Measurements from ENCODE around the gene PRPF8. TPM values are rescaled to one million over a fixed set of nuclear protein-coding genes. Genes with fewer than 3 reads are reported as not detected.

PRPF8 gene
- total and polyA plus RNA-seq, 4 donors: 50.2 to 110 (median 82.3) TPM

DNA sequence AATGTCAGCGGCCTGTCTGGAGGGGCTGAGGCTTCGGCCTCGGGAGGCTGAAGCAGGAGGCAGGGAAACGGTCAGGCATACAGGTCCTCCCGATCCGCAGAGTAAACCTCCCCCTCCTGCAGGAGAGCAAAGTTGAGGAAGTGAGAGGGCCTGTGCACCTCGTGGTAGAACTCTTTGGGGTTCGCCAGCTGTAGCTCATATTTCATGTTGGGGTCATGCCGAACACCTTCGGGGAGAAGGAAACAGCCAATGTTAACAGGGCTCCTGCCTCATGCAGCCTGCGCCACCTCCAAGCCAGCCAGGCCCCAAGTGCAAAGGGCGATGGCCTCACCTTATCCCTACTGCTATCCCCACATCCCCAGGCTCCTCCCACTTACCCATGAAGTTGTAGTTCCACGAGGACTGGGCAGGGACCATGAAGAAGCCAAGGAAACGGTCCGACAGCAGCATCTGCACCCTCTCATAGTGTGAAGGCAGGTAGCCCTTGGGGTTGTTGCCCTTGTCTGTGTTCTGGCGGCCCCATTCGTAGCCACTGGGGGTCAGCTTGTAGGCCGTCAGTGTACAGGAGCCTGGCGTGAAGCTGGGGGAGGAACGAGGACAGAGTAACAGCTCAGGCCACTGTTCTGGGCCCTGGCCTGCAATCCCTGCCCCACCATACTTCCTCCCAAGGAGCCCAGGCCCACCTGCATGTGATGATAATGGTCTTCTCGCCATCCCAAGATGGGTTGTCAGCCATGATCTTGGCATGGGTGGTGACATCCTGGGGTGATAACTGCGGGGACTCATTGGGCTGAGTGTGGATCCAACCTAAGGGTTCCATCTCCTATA lies 33.7 kb downstream of the PRPF8 start:
- Histone ChIP-seq H3K27me3 (ENCODE audit: control insufficient read depth in 4 of 4, insufficient read depth in 4 of 4, low read length in 3 of 4) (no peaks in the 10 kb centered on the region), H3K9me3 (ENCODE audit: control insufficient read depth in 4 of 4, low read length in 3 of 4) (no peaks in the 10 kb centered on the region), H3K27ac (ENCODE audit: low read depth in 1 of 2, low read length in 2 of 2) (peak overlapping the region; percentile 96 to 98), H3K4me3 (ENCODE audit: low read depth in 1 of 3, low read length in 3 of 3) (no peak overlapping the region), H3K4me1 (ENCODE audit: control insufficient read depth in 4 of 4, insufficient read depth in 4 of 4, low read length in 3 of 4) (peaks cover 2 to 42% (median 32%) of the 10 kb centered on the region in 4 donors), H3K9ac (ENCODE audit: low read depth in 1 of 2, low read length in 2 of 2) (peak overlapping the region in 1 of 2 donors; percentile 47), H3K36me3 (ENCODE audit: control insufficient read depth in 4 of 4, insufficient read depth in 3 of 4, low read depth in 1 of 4, low read length in 3 of 4) (peaks cover 18 to 51% (median 44%) of the 10 kb centered on the region in 4 donors)
- TF ChIP-seq RAD21 (IDR thresholded peaks at IDR 0.05): no peak
- peak; percentile 31 for TF ChIP-seq YY1 (IDR thresholded peaks at IDR 0.05)
- TF ChIP-seq, protein P1, sequence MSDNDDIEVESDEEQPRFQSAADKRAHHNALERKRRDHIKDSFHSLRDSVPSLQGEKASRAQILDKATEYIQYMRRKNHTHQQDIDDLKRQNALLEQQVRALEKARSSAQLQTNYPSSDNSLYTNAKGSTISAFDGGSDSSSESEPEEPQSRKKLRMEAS (IDR thresholded peaks at IDR 0.05): peak; percentile 79
- no peak for TF ChIP-seq NR2F2 (IDR thresholded peaks at IDR 0.05)
- TF ChIP-seq GABPA (IDR thresholded peaks at IDR 0.05 in 1 of 2, conservative IDR thresholded peaks at IDR 0.05 in 1 of 2): no peak
- TF ChIP-seq TAF1 (conservative IDR thresholded peaks at IDR 0.05): no peak
- TF ChIP-seq RXRA (IDR thresholded peaks at IDR 0.05): peak; percentile 94
- TF ChIP-seq HNF4G (IDR thresholded peaks at IDR 0.05): peak; percentile 66
- TF ChIP-seq FOXA2 (IDR thresholded peaks at IDR 0.05): peak; percentile 17
- TF ChIP-seq, protein P2, sequence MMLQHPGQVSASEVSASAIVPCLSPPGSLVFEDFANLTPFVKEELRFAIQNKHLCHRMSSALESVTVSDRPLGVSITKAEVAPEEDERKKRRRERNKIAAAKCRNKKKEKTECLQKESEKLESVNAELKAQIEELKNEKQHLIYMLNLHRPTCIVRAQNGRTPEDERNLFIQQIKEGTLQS (IDR thresholded peaks at IDR 0.05): no peak
- TF ChIP-seq, protein P3, sequence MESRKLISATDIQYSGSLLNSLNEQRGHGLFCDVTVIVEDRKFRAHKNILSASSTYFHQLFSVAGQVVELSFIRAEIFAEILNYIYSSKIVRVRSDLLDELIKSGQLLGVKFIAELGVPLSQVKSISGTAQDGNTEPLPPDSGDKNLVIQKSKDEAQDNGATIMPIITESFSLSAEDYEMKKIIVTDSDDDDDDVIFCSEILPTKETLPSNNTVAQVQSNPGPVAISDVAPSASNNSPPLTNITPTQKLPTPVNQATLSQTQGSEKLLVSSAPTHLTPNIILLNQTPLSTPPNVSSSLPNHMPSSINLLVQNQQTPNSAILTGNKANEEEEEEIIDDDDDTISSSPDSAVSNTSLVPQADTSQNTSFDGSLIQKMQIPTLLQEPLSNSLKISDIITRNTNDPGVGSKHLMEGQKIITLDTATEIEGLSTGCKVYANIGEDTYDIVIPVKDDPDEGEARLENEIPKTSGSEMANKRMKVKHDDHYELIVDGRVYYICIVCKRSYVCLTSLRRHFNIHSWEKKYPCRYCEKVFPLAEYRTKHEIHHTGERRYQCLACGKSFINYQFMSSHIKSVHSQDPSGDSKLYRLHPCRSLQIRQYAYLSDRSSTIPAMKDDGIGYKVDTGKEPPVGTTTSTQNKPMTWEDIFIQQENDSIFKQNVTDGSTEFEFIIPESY (IDR thresholded peaks at IDR 0.05): no peak
- TF ChIP-seq SP1 (IDR thresholded peaks at IDR 0.05): peak; percentile 94
- peak; percentile 82 to 83 for TF ChIP-seq HNF4A (conservative IDR thresholded peaks at IDR 0.05)
- 40% methylated on average over 22 of the region's 22 CpGs for WGBS
- DNase-seq (ENCODE audit: low spot score): no peak

DNA sequence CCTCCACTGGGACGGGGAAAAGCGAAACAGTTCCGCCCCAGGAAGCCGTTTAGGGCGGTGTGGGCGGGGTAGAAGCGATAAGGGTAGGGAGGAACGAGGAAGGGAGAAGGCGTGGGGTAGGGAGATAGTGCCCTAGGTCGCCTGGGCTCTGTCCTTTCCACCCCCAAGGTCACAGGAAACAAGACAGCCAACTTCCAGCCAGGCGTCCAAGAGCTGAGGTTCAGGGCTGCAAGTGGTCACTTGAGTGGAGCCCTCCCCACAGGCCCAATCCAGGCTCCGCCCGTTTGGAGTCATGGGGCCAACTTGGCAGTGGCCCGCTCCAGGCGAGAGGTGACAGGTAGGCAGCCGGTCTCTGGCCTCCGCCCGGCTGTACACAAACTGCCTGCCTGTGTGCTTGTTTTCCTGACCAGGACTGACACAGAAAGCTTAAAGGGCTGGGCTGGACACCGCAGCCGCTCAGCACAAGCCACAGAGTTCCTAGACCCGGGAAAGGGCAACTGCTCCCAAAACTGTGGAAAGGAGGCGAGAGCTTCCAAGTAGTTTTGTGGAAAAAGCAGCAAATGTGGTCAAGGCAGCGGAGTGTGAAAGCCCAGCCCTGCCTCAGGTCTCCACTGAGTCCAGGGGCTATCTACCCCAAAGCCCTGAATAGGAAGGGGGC lies 34.7 kb downstream of the PRPF8 start, which contains the start of gene RILP:
Gene RILP, minus strand, starts transcription at position 23 of the 658 bp plus-strand sequence. CDS start 62 bp downstream, outside the sequence.
- no peaks in the 10 kb centered on the region for H3K9me3 ChIP-seq (ENCODE audit: control insufficient read depth in 4 of 4, low read length in 3 of 4)
- H3K27me3 ChIP-seq (ENCODE audit: control insufficient read depth in 4 of 4, insufficient read depth in 4 of 4, low read length in 3 of 4): no peaks in the 10 kb centered on the region
- 9% methylated on average over 23 of the region's 23 CpGs for WGBS
- DNase-seq (ENCODE audit: low spot score): peak; percentile 87
- H3K9ac ChIP-seq (ENCODE audit: low read depth in 1 of 2, low read length in 2 of 2): peak within 1 kb of the TSS; percentile 60 to 71
- peaks cover 2 to 48% (median 32%) of the 10 kb centered on the region in 4 donors for H3K4me1 ChIP-seq (ENCODE audit: control insufficient read depth in 4 of 4, insufficient read depth in 4 of 4, low read length in 3 of 4)
- peak within 1 kb of the TSS; percentile 54 to 78 (median 78) for H3K4me3 ChIP-seq (ENCODE audit: low read depth in 1 of 3, low read length in 3 of 3)
- H3K36me3 ChIP-seq (ENCODE audit: control insufficient read depth in 4 of 4, insufficient read depth in 3 of 4, low read depth in 1 of 4, low read length in 3 of 4): peaks cover 18 to 45% (median 39%) of the 10 kb centered on the region in 4 donors
- H3K27ac ChIP-seq (ENCODE audit: low read depth in 1 of 2, low read length in 2 of 2): peak within 1 kb of the TSS; percentile 96 to 98
- TF ChIP-seq, protein P4, sequence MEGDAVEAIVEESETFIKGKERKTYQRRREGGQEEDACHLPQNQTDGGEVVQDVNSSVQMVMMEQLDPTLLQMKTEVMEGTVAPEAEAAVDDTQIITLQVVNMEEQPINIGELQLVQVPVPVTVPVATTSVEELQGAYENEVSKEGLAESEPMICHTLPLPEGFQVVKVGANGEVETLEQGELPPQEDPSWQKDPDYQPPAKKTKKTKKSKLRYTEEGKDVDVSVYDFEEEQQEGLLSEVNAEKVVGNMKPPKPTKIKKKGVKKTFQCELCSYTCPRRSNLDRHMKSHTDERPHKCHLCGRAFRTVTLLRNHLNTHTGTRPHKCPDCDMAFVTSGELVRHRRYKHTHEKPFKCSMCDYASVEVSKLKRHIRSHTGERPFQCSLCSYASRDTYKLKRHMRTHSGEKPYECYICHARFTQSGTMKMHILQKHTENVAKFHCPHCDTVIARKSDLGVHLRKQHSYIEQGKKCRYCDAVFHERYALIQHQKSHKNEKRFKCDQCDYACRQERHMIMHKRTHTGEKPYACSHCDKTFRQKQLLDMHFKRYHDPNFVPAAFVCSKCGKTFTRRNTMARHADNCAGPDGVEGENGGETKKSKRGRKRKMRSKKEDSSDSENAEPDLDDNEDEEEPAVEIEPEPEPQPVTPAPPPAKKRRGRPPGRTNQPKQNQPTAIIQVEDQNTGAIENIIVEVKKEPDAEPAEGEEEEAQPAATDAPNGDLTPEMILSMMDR (IDR thresholded peaks at IDR 0.05; ENCODE audit: low read depth, low read length, missing input control): no peak
- TF ChIP-seq SP1 (IDR thresholded peaks at IDR 0.05): peak; percentile 98
- TF ChIP-seq, protein P3 (IDR thresholded peaks at IDR 0.05): no peak
- peak; percentile 55 for TF ChIP-seq FOXA1 (IDR thresholded peaks at IDR 0.05)
- TF ChIP-seq HNF4G (IDR thresholded peaks at IDR 0.05): peak; percentile 28
- TF ChIP-seq, protein P1 (IDR thresholded peaks at IDR 0.05): peak; percentile 97
- TF ChIP-seq EGR1 (IDR thresholded peaks at IDR 0.05; ENCODE audit: low read depth in 2 of 2): peak in 1 of 2 donors; percentile 86
- peak; percentile 49 for TF ChIP-seq FOXA2 (IDR thresholded peaks at IDR 0.05)
- TF ChIP-seq RAD21 (IDR thresholded peaks at IDR 0.05): peak; percentile 35 to 43
- peak; percentile 74 for TF ChIP-seq TAF1 (conservative IDR thresholded peaks at IDR 0.05)
- peak; percentile 93 to 98 for TF ChIP-seq RXRA (IDR thresholded peaks at IDR 0.05)
- TF ChIP-seq, protein P5, sequence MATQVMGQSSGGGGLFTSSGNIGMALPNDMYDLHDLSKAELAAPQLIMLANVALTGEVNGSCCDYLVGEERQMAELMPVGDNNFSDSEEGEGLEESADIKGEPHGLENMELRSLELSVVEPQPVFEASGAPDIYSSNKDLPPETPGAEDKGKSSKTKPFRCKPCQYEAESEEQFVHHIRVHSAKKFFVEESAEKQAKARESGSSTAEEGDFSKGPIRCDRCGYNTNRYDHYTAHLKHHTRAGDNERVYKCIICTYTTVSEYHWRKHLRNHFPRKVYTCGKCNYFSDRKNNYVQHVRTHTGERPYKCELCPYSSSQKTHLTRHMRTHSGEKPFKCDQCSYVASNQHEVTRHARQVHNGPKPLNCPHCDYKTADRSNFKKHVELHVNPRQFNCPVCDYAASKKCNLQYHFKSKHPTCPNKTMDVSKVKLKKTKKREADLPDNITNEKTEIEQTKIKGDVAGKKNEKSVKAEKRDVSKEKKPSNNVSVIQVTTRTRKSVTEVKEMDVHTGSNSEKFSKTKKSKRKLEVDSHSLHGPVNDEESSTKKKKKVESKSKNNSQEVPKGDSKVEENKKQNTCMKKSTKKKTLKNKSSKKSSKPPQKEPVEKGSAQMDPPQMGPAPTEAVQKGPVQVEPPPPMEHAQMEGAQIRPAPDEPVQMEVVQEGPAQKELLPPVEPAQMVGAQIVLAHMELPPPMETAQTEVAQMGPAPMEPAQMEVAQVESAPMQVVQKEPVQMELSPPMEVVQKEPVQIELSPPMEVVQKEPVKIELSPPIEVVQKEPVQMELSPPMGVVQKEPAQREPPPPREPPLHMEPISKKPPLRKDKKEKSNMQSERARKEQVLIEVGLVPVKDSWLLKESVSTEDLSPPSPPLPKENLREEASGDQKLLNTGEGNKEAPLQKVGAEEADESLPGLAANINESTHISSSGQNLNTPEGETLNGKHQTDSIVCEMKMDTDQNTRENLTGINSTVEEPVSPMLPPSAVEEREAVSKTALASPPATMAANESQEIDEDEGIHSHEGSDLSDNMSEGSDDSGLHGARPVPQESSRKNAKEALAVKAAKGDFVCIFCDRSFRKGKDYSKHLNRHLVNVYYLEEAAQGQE (IDR thresholded peaks at IDR 0.05): peak; percentile 85
- TF ChIP-seq YY1 (IDR thresholded peaks at IDR 0.05): peak; percentile 85
- TF ChIP-seq GABPA (IDR thresholded peaks at IDR 0.05 in 1 of 2, conservative IDR thresholded peaks at IDR 0.05 in 1 of 2): peak in 1 of 2 donors; percentile 75
- peak; percentile 84 to 91 for TF ChIP-seq HNF4A (conservative IDR thresholded peaks at IDR 0.05)
- TF ChIP-seq NR2F2 (IDR thresholded peaks at IDR 0.05): peak; percentile 98
- peak in 1 of 2 donors; percentile 19 for TF ChIP-seq JUND (IDR thresholded peaks at IDR 0.05)

All from liver (tissue), 9 donors.